Posterior cingulate gyrus (tissue), 11 donors: ENCODE data around the gene DNAJC4.

Experiments
- DNase-seq, 10 donors: peaks; one replicate each; pipeline versions ENCODE4 v3.0.0 to v3.0.0-alpha.2; 2020 to 2021; ENCODE audit warnings: mixed read lengths in 3 of 10
- intact Hi-C: fragments of 100-400 bp; cut with DNase I; formaldehyde crosslinking; loops from one replicate; pipeline ENCODE4 v1.15.1; 2023

Gene DNAJC4

GRCh38 chr11:64268025-64268892, 37.9 kb downstream of the DNAJC4 start:
- DNase-seq: peak in 1 of 10 donors; percentile 71
- intact Hi-C loops: no loop called here

- intact Hi-C loops: no loop called here
- DNase-seq: peak in 2 of 10 donors; percentile 47 to 93
These were observed 38.7 kb downstream of the DNAJC4 start for GRCh38 chr11:64268893-64269539.

- intact Hi-C loops: loop anchor here (1.0 to 2.0 kb wide), 2 partner anchors 16 to 31 kb away; partner anchors contain the start of genes CATSPERZ and GPR137
These were observed 39.3 kb downstream of the DNAJC4 start for GRCh38 chr11:64269540-64270220.

GRCh38 chr11:64275031-64275800, 44.9 kb downstream of the DNAJC4 start:
- intact Hi-C loops: no loop called here

More at GRCh38 chr11:64269540-64270220, 39.3 kb downstream of the DNAJC4 start:
- peak; percentile 97 to 100 (median 99) for DNase-seq

GRCh38 chr11:64275841-64276240, 45.5 kb downstream of the DNAJC4 start:
- intact Hi-C loops: no loop called here
- no peak for DNase-seq

More at GRCh38 chr11:64275031-64275800, 44.9 kb downstream of the DNAJC4 start:
- no peak for DNase-seq

- peak in 1 of 10 donors; percentile 91 for DNase-seq
- intact Hi-C loops: no loop called here
These were observed 46.5 kb downstream of the DNAJC4 start for GRCh38 chr11:64276653-64277431.

- no peak for DNase-seq
These were observed 48.3 kb downstream of the DNAJC4 start for GRCh38 chr11:64278576-64279190.

GRCh38 chr11:64281957-64282770, 51.8 kb downstream of the DNAJC4 start:
- no peak for DNase-seq
- intact Hi-C loops: no loop called here

More at GRCh38 chr11:64278576-64279190, 48.3 kb downstream of the DNAJC4 start:
- intact Hi-C loops: no loop called here

- no peak for DNase-seq
- intact Hi-C loops: no loop called here
These were observed 52.7 kb downstream of the DNAJC4 start for GRCh38 chr11:64283092-64283491.
